Loucy (cell line): ENCODE data around the gene ITGA2.

Experiments used
- H2AFZ ChIP-seq: fragments of 200-600 bp; sonication (generic); 2 replicates; pipeline ENCODE4 v1.6.0; 2016; ENCODE audit warnings: antibody characterized with exemption, mild to moderate bottlenecking, low read length, moderate library complexity
- H3F3A ChIP-seq: fragments of 200-600 bp; 2 replicates; pipeline ENCODE4 v1.6.0; 2016; ENCODE audit warnings: antibody characterized with exemption, low read depth, mild to moderate bottlenecking
- H3K27me3 ChIP-seq: fragments of 200-600 bp; sonication (generic); 2 replicates; pipeline ENCODE4 v1.6.1; 2014; ENCODE audit warnings: low read length, mild to moderate bottlenecking; ENCODE audit not compliant: insufficient read depth, poor library complexity, severe bottlenecking
- H3K36me3 ChIP-seq: fragments of 200-600 bp; sonication (generic); 2 replicates; pipeline ENCODE4 v1.6.1; 2016; ENCODE audit warnings: low read length; ENCODE audit not compliant: insufficient read depth
- H3K4me1 ChIP-seq: fragments of 200-600 bp; sonication (generic); 2 replicates; pipeline ENCODE4 v1.5.1; 2014; ENCODE audit warnings: low read length, mild to moderate bottlenecking; ENCODE audit not compliant: insufficient read depth, poor library complexity, severe bottlenecking
- H3K4me2 ChIP-seq: fragments of 200-600 bp; sonication (generic); 2 replicates; pipeline ENCODE4 v1.6.0; 2014; ENCODE audit warnings: antibody characterized with exemption, low read length, low read depth, mild to moderate bottlenecking; ENCODE audit not compliant: poor library complexity, severe bottlenecking
- H3K4me3 ChIP-seq: fragments of 200-600 bp; sonication (generic); 2 replicates; pipeline ENCODE4 v1.5.1; 2014; ENCODE audit warnings: low read length, mild to moderate bottlenecking, mixed read lengths; ENCODE audit not compliant: poor library complexity, severe bottlenecking
- H3K79me2 ChIP-seq: fragments of 200-600 bp; sonication (generic); 2 replicates; pipeline ENCODE4 v1.6.1; 2014; ENCODE audit warnings: low read length; ENCODE audit not compliant: insufficient read depth
- H3K9ac ChIP-seq: fragments of 200-600 bp; sonication (generic); 2 replicates; pipeline ENCODE4 v1.6.0; 2014; ENCODE audit warnings: mild to moderate bottlenecking, low read depth, low read length, moderate library complexity; ENCODE audit not compliant: poor library complexity, severe bottlenecking
- H3K9me2 ChIP-seq: fragments of 200-600 bp; sonication (generic); replicated peaks from 2 replicates; pipeline ENCODE4 v1.6.1; 2016; ENCODE audit warnings: low read depth, low read length, mixed read lengths
- H3K9me3 ChIP-seq: fragments of 200-600 bp; sonication (generic); 2 replicates; pipeline ENCODE4 v1.6.1; 2014; ENCODE audit warnings: mild to moderate bottlenecking, antibody characterized with exemption, low read length, low read depth; ENCODE audit not compliant: insufficient read depth
- H4K20me1 ChIP-seq: fragments of 200-600 bp; sonication (generic); 2 replicates; pipeline ENCODE4 v1.6.0; 2014; ENCODE audit warnings: antibody characterized with exemption, low read length, mild to moderate bottlenecking; ENCODE audit not compliant: insufficient read depth, poor library complexity, severe bottlenecking
- EZH2phosphoT487 ChIP-seq: fragments of 200-600 bp; IDR thresholded peaks from 2 replicates; pipeline ENCODE4 v1.6.1; 2018; ENCODE audit warnings: antibody characterized with exemption, mild to moderate bottlenecking, moderate library complexity, borderline replicate concordance
- TF ChIP-seq, protein P1 (sequence below): fragments of 200-600 bp; sonication (generic); conservative IDR thresholded peaks from 2 replicates; pipeline ENCODE4 v1.5.1; 2014; ENCODE audit warnings: mild to moderate bottlenecking, antibody characterized with exemption, low read length

Gene ITGA2

GRCh38 chr5:53100606-53101005, 111.5 kb downstream of the ITGA2 start:
- no peak overlapping the region for H3K4me2 ChIP-seq
- H3K36me3 ChIP-seq, result peaks cover 18% of the 10 kb centered on the region; the same call in 1 of the 2 replicates
- TF ChIP-seq, protein P1, sequence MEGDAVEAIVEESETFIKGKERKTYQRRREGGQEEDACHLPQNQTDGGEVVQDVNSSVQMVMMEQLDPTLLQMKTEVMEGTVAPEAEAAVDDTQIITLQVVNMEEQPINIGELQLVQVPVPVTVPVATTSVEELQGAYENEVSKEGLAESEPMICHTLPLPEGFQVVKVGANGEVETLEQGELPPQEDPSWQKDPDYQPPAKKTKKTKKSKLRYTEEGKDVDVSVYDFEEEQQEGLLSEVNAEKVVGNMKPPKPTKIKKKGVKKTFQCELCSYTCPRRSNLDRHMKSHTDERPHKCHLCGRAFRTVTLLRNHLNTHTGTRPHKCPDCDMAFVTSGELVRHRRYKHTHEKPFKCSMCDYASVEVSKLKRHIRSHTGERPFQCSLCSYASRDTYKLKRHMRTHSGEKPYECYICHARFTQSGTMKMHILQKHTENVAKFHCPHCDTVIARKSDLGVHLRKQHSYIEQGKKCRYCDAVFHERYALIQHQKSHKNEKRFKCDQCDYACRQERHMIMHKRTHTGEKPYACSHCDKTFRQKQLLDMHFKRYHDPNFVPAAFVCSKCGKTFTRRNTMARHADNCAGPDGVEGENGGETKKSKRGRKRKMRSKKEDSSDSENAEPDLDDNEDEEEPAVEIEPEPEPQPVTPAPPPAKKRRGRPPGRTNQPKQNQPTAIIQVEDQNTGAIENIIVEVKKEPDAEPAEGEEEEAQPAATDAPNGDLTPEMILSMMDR, result no peak
- no peak for TF ChIP-seq EZH2phosphoT487
- no peak overlapping the region for H2AFZ ChIP-seq
- no peaks in the 10 kb centered on the region for H4K20me1 ChIP-seq
- no peaks in the 10 kb centered on the region for H3K9me2 ChIP-seq
- no peak overlapping the region for H3K4me3 ChIP-seq
- no peaks in the 10 kb centered on the region for H3K79me2 ChIP-seq
- no peaks in the 10 kb centered on the region for H3K27me3 ChIP-seq
- no peaks in the 10 kb centered on the region for H3F3A ChIP-seq
- peaks cover 14% of the 10 kb centered on the region for H3K4me1 ChIP-seq
- no peak overlapping the region for H3K9ac ChIP-seq
- no peaks in the 10 kb centered on the region for H3K9me3 ChIP-seq

GRCh38 chr5:53105611-53106300, 116.6 kb downstream of the ITGA2 start:
- Histone ChIP-seq H3K9me3 (no peaks in the 10 kb centered on the region), H2AFZ (no peak overlapping the region), H3F3A (no peaks in the 10 kb centered on the region), H3K9ac (no peak overlapping the region), H3K4me3 (no peak overlapping the region), H3K79me2 (peaks cover 18% of the 10 kb centered on the region), H3K4me2 (peak overlapping the region; percentile 50), H3K27me3 (no peaks in the 10 kb centered on the region), H3K4me1 (peaks cover 53% of the 10 kb centered on the region), H3K36me3 (no peaks in the 10 kb centered on the region), H3K9me2 (no peaks in the 10 kb centered on the region), H4K20me1 (no peaks in the 10 kb centered on the region)
- TF ChIP-seq EZH2phosphoT487, result no peak
- TF ChIP-seq, protein P1, result no peak

GRCh38 chr5:53109056-53109442, 119.9 kb downstream of the ITGA2 start:
- no peaks in the 10 kb centered on the region for H3K36me3 ChIP-seq
- no peaks in the 10 kb centered on the region for H4K20me1 ChIP-seq
- peak overlapping the region; percentile 79 for H3K4me3 ChIP-seq
- peak overlapping the region; percentile 84 for H3K9ac ChIP-seq
- H3K9me2 ChIP-seq, result no peaks in the 10 kb centered on the region
- H3K4me1 ChIP-seq, result peaks cover 55% of the 10 kb centered on the region
- H3K27me3 ChIP-seq, result no peaks in the 10 kb centered on the region
- no peaks in the 10 kb centered on the region for H3F3A ChIP-seq
- TF ChIP-seq EZH2phosphoT487, result no peak
- TF ChIP-seq, protein P1, result no peak
- no peaks in the 10 kb centered on the region for H3K9me3 ChIP-seq
- peak overlapping the region; percentile 82 for H3K4me2 ChIP-seq
- H3K79me2 ChIP-seq, result peaks cover 18% of the 10 kb centered on the region
- peak overlapping the region; percentile 91 for H2AFZ ChIP-seq
